ENCODE measurements around the gene CAPS2.
"Not testable (repeated sequence)": the region's sequence is repeated elsewhere in the genome, so short reads cannot be mapped to it uniquely, and the experiment has no call there.

Gene CAPS2

GRCh38 chr12:75329918-75330826, at the start of gene CAPS2:
TSS of gene CAPS2 (minus strand) at chr12:75330324. CDS start at chr12:75326498, 3,826 bp downstream.
- peak; percentile 38 for DNase-seq (ENCODE audit: low spot score)

DNA sequence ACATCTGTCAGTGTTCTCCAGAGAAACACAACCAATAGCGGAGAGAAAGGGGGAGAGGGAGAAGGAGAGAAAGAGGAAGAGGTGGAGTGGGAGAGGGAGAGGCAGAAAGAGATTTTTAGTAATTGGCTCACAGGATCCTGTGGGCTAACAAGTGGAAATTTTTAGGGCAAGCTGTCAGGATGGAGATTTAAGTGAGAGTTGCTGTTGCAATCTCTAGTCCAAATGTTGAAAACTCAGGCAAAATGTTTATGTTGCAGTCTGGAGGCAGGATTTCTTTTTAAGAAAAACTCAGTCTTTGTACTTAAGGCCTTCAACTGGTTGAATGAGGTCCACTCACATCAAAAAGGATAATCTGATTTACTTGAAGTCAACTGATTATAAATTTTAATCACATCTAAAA, 48.2 kb upstream of the CAPS2 start:
- DNase-seq (ENCODE audit: low spot score), result no peak

DNA sequence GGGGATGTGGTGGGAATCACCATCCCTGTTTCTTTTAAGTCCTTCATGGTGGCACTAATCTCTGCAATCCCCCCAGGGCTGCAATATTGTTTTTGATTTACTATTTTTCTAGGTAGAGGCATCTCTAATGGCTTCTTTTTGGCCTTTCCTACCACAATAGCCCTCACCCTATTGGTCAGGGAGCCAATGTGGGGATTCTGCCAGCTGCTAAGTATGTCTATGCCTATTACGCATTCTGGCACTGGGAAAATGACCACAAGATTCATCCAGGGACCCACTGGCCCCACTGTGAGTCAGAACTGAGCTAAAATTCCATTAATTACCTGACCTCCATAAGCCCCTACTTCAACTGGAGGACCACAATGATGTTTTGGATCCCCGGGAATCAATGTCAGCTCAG, 44.8 kb upstream of the CAPS2 start:
- DNase-seq (ENCODE audit: low spot score), result no peak

DNA sequence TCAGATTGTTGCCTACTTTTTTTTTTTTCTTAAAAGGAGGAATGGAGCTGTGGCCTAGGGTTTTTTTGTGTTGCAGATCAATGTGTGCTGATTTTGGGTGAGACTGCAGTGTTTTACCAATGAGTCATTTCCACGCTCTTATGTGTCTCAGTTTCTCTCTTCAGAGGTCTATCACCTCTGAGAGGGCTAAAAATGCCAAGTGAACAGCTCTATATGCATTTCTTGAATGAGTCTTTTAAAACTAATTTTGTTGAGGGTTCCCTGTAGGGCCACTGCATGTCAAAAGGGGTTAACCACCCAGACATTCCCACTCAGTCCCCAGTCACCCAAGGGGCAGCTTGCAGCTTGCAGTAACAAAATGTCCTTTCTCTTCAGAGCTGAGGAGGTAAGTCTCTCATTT, 36.5 kb upstream of the CAPS2 start:
- no peak for DNase-seq (ENCODE audit: low spot score)

DNA sequence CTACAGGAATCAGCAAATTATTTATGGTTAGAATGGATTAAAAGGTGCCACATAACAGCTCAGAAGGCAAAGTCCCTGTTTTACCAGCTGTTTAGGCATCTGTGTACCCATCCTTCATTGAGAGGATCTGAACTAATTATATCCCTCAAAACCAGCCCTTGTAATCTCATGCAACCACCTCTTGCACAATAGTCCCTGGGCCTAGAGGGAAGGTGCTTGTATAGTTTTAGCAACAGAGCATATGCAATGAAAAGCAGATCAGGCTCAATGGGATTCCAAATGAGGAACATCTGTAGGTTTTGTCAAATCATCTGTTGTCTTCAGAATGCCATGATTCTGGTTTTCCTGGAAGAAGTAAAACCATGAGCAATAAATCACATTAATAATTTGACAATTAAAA, 34.8 kb upstream of the CAPS2 start:
- no peak for DNase-seq (ENCODE audit: low spot score)

DNA sequence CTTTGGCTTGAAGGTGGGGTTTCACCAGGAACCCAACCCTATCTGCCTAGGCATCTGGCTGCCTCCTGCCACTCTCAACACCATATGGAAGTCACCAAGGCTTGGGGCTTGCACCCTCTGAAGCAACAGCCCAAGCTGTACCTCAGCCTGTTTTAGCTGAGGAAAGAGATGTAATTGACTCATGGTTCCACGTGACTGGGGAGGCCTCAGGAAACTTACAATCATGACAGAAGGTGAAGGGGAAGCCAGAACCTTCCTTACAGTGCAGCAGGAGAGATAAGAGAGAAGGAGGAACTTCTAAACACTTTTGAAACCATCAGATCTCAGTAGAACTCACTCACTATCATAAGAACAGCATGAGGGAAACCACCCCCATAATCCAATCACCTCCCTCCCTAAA, 31.3 kb upstream of the CAPS2 start:
- no peak for DNase-seq (ENCODE audit: low spot score)

DNA sequence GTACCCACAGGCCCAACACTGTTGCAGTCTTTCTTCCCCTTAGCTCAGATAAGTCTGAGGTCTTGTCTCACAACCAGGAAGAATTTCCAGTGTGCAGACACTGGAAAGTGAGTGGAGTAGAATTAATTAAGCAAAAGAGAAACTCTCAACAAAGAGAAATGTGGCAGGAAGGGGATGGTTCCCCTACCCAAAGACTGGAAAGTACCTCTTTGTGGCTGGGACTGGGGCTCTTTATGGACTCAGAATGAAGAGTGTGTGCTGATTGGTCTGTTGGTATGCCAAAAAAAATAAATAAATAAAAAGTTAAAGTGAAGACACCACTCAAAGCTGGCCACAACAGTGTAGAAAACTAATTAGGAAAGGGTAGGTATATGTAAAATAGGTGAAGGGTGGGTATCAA, 30.8 kb upstream of the CAPS2 start:
- no peak for DNase-seq (ENCODE audit: low spot score)

DNA sequence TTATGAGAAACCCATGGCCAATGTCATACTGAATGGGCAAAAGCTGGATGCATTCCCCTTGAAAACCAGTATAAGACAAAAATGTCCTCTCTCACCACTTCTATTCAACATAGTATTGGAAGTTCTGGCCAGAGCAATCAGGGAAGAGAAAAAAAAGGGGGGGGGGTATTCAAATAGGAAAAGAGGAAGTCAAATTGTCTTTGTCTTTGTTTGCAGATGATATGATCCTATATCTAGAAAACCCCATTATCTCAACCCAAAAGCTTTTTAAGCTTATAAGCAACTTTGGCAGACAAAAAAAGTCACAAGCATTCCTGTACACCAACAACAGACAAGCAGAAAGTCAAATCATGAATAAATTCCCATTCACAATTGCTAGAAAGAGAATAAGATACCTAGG, 23.9 kb upstream of the CAPS2 start:
- DNase-seq (ENCODE audit: low spot score), result no peak

GRCh38 chr12:75350413-75350812, 20.3 kb upstream of the CAPS2 start:
- no peak for DNase-seq (ENCODE audit: low spot score)

- DNase-seq (ENCODE audit: low spot score), result no peak
These were observed 19.8 kb upstream of the CAPS2 start for GRCh38 chr12:75349946-75350345.

DNA sequence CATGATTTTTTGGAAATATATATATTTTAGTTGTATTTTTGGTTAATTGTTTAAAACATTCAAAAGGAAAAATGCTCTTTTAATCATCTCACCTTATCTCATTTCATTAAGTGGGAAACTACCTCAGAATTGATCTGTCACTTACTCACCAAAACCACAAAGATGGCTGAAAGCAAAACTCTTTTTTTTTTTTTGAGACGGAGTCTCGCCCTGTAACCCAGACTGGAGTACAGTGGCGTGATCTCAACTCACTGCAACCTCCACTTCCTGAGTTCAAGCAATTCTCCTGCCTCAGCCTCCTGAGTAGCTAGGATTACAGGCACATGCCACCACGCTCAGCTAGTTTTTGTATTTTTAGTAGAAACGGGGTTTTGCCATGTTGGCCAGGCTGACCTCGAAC, 16.1 kb upstream of the CAPS2 start:
- DNase-seq (ENCODE audit: low spot score), result not testable (repeated sequence)

- no peak for DNase-seq (ENCODE audit: low spot score)
These were observed 15.4 kb upstream of the CAPS2 start for GRCh38 chr12:75345531-75345930.

- no peak for DNase-seq (ENCODE audit: low spot score)
These were observed 11.7 kb upstream of the CAPS2 start for GRCh38 chr12:75341873-75342272.

- DNase-seq (ENCODE audit: low spot score), result no peak
These were observed 7.8 kb upstream of the CAPS2 start for GRCh38 chr12:75337905-75338304.

DNA sequence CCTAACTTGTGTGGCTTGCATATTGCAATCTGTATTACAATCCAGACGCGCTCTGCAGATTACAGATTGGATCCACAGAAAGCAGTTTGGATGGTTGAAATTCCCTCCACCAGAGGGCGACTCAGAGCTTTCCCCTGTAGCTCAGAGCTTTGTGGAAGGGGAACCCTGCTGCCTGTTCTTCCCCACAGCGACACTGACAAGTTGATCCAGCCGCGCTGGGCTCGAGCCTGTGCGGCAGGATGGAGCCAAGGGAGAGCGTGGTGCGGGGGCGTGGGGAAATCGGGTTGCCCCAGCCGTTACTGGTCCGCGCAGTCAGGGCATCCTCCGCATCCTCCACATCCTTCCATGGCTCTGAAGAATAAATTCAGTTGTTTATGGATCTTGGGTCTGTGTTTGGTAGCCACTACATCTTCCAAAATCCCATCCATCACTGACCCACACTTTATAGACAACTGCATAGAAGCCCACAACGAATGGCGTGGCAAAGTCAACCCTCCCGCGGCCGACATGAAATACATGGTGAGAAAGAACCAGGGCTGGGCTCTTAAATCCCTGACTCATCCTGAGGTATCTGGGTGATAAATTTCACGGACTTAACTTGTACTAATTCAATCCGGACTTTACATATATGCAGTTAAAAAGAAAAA, 4.4 kb upstream of the CAPS2 start, which contains the start of gene GLIPR1L1:
TSS of gene GLIPR1L1 (plus strand) at position 287 of the 647 bp plus-strand sequence. CDS start at position 346, 59 bp downstream.
- peak; percentile 60 for DNase-seq (ENCODE audit: low spot score)

GRCh38 chr12:75327642-75328041, 2.5 kb downstream of the CAPS2 start:
- no peak for DNase-seq (ENCODE audit: low spot score)

DNA sequence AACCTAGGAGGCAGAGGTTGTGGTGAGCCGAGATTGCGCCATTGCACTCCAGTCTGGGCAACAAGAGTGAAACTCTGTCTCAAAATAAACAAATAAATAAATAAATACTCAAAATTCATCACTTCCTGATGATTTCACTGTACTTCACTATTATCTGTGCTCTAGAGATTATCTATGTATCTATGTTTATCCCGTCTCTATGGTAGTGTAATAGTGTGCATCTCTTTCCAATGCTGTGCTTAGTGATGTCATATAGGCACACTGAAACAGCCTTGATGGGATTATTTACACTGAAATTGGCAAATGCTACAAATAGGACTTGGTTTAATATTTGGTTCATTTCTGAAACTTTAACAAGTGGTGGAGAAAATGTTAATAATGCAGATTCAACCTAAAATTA, 6.5 kb downstream of the CAPS2 start:
- DNase-seq (ENCODE audit: low spot score), result no peak

DNA sequence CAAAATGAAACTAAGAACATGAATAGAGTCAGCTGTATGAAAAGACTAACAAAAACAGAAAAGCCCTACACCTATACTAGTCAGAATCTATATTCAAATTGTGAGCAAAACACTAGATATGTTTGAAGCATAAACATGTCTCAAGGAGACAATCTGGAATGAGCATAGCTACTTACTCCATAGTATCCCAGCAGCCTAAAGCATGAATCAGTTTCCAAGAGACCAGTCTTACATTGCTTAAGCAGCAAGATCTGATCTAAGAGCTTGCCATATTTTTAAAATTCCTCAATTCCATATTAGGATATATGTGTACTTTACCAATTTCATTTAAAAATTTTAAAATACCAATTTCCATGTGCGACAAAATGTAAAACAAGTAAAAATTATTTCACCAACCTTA, 7.7 kb downstream of the CAPS2 start:
- no peak for DNase-seq (ENCODE audit: low spot score)

GRCh38 chr12:75317784-75318183, 12.3 kb downstream of the CAPS2 start:
- no peak for DNase-seq (ENCODE audit: low spot score)

GRCh38 chr12:75315518-75315917, 14.6 kb downstream of the CAPS2 start:
- no peak for DNase-seq (ENCODE audit: low spot score)

DNA sequence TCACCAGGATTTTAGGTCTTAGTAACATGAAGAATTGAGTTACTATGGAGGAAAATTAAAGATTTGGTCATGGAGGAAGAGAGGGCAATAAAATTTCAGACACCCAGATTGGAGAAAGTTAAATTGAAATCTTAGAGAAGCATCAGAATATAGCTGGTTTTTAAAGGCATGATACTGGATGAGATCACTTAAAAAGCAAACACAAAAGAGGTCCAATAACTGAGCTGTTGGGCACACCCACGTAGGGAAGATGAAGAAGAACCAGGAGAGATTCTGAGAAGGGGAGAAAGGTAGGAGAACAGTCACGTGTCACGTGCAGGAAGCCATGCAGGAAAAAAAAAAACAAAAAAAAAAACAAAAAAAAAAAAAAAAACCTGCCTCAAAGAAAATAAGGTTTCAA, 18.8 kb downstream of the CAPS2 start:
- DNase-seq (ENCODE audit: low spot score), result no peak

DNA sequence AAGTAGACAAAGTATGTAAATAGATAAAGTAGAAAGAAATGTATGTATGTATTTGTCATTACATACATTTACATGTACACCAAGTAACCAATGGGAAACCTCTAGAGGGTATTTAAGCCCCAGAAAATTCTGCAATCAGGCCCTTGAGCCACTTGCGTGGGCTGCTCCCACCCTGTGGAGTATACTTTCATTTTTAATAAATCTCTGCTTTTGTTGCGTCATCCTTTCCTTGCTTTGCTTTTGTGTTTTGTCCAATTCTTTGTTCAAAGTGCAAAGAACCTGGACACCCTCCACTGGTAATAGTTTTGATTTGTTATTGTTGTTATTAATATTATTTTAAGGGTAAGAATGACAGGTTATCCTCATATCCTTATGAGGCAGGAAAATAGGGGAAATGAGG, 21.8 kb downstream of the CAPS2 start:
- DNase-seq (ENCODE audit: low spot score), result no peak
